Measurements from ENCODE around the gene DAO. TPM values are rescaled to one million over a fixed set of nuclear protein-coding genes. Genes with fewer than 3 reads are reported as not detected.

Gene DAO
- total and polyA plus RNA-seq, 7 experiments from 2014 or later: not detected

GRCh38 chr12:108835860-108836634, 43.8 kb upstream of the DAO start:
- peak overlapping the region in 1 of 9 donors; percentile 20 for H3K27ac Mint-ChIP-seq
- peaks cover 0 to 3% (median 0%) of the 10 kb centered on the region in 11 donors for H3K9me3 Mint-ChIP-seq
- ATAC-seq (no peak), DNase-seq (no peak)
- H3K36me3 Mint-ChIP-seq: peaks cover 0 to 46% (median 7%) of the 10 kb centered on the region in 5 donors
- intact Hi-C loops (cut with micrococcal nuclease): no loop called here
- Histone ChIP-seq H3K27ac (ENCODE audit: low read depth, low read length) (no peak overlapping the region), H3K9me3 (ENCODE audit: control insufficient read depth in 2 of 3, low read length in 3 of 3) (no peaks in the 10 kb centered on the region), H3K36me3 (ENCODE audit: control insufficient read depth in 2 of 3, insufficient read depth in 3 of 3, low read length in 3 of 3) (peaks cover 0 to 14% (median 0%) of the 10 kb centered on the region in 3 experiments), H3K27me3 (ENCODE audit: control insufficient read depth in 2 of 2, insufficient read depth in 2 of 2, low read length in 2 of 2) (no peaks in the 10 kb centered on the region), H3K4me1 (ENCODE audit: control insufficient read depth in 2 of 2, insufficient read depth in 2 of 2, low read length in 2 of 2) (peaks cover 18 to 23% of the 10 kb centered on the region in 2 donors), H3K4me3 (ENCODE audit: low read length) (no peak overlapping the region)
- peak overlapping the region in 3 of 10 donors; percentile 8 to 25 (median 23) for H3K4me3 Mint-ChIP-seq
- POLR2A ChIA-PET: interaction anchor here (1.0 kb wide), 1 partner anchor 16 kb away, joined by 3 read pairs; no protein-coding TSS in a partner anchor
- no peaks in the 10 kb centered on the region for H3K27me3 Mint-ChIP-seq
- H3K4me1 Mint-ChIP-seq: peaks cover 21 to 83% (median 33%) of the 10 kb centered on the region in 7 donors
- CTCF ChIA-PET: no interaction called here

DNA sequence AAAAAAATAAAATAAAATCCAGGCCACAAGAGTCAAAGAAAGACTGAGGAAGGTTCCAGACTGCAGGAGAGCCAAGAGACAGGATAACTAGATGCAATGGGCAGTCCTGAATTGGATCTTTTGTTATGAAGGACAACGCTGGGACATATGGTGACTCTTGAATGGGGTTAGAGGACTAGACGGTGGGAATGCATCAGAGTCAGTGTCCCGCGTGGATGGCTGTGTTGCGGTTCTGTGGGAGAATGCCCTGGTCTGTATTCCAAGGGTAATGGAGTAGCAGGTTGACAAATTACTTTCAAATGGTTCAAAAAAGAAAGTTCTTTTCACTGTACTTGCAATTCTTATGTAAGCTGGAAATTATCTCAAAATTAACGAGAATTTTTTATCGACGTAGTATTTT, 42.7 kb upstream of the DAO start:
- H3K4me1 ChIP-seq (ENCODE audit: control insufficient read depth in 2 of 2, insufficient read depth in 2 of 2, low read length in 2 of 2): peaks cover 18% of the 10 kb centered on the region in 2 donors
- ChIA-PET CTCF (no interaction called here), POLR2A (interaction anchor here (2.4 kb wide), 1 partner anchor 20 kb away, joined by 8 read pairs; the partner anchor contains the start of gene SSH1)
- H3K27ac Mint-ChIP-seq: peak overlapping the region in 5 of 9 donors; percentile 2 to 90 (median 46)
- intact Hi-C loops (cut with micrococcal nuclease): no loop called here
- peaks cover 0 to 3% (median 0%) of the 10 kb centered on the region in 11 donors for H3K9me3 Mint-ChIP-seq
- no peak overlapping the region for H3K27ac ChIP-seq (ENCODE audit: low read depth, low read length)
- no peak overlapping the region for H3K4me3 ChIP-seq (ENCODE audit: low read length)
- no peaks in the 10 kb centered on the region for H3K9me3 ChIP-seq (ENCODE audit: control insufficient read depth in 2 of 3, low read length in 3 of 3)
- peaks cover 0 to 37% (median 7%) of the 10 kb centered on the region in 5 donors for H3K36me3 Mint-ChIP-seq
- peak overlapping the region in 1 of 10 donors; percentile 47 for H3K4me3 Mint-ChIP-seq
- peaks cover 17 to 73% (median 30%) of the 10 kb centered on the region in 7 donors for H3K4me1 Mint-ChIP-seq
- H3K27me3 Mint-ChIP-seq: no peaks in the 10 kb centered on the region
- no peaks in the 10 kb centered on the region for H3K27me3 ChIP-seq (ENCODE audit: control insufficient read depth in 2 of 2, insufficient read depth in 2 of 2, low read length in 2 of 2)
- ATAC-seq (no peak), DNase-seq (no peak)
- peaks cover 0 to 13% (median 0%) of the 10 kb centered on the region in 3 experiments for H3K36me3 ChIP-seq (ENCODE audit: control insufficient read depth in 2 of 3, insufficient read depth in 3 of 3, low read length in 3 of 3)

DNA sequence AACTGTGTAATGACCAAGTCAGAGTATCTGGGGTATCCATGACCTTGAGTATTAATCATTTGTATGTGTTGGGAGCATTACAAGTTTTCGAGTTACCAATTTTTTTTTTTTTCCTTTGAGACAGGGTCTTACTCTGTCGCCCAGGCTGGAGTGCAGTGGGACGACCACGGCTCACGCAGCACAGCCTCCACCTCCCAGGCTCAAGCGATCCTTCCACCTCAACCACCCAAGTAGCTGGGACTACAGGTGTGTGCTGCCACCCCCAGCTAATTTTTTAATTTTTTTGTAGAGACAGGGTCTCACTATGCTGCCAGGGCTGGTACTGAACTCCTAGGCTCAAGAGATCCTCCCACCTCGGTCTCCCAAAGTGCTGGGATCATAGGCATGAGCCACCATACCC, 42.2 kb upstream of the DAO start:
- peaks cover 18% of the 10 kb centered on the region in 2 donors for H3K4me1 ChIP-seq (ENCODE audit: control insufficient read depth in 2 of 2, insufficient read depth in 2 of 2, low read length in 2 of 2)
- Mint-ChIP-seq H3K36me3 (peaks cover 0 to 35% (median 7%) of the 10 kb centered on the region in 5 donors), H3K4me3 (no peak overlapping the region), H3K9me3 (peaks cover 0 to 3% (median 0%) of the 10 kb centered on the region in 11 donors), H3K4me1 (peaks cover 17 to 68% (median 30%) of the 10 kb centered on the region in 7 donors), H3K27me3 (no peaks in the 10 kb centered on the region), H3K27ac (peak overlapping the region in 4 of 9 donors; percentile 21 to 90 (median 76))
- CTCF ChIA-PET: no interaction called here
- H3K4me3 ChIP-seq (ENCODE audit: low read length): no peak overlapping the region
- no peaks in the 10 kb centered on the region for H3K9me3 ChIP-seq (ENCODE audit: control insufficient read depth in 2 of 3, low read length in 3 of 3)
- POLR2A ChIA-PET: interaction anchor here (2.4 kb wide), 1 partner anchor 20 kb away, joined by 8 read pairs; the partner anchor contains the start of gene SSH1
- H3K36me3 ChIP-seq (ENCODE audit: control insufficient read depth in 2 of 3, insufficient read depth in 3 of 3, low read length in 3 of 3): peaks cover 0 to 11% (median 0%) of the 10 kb centered on the region in 3 experiments
- no peaks in the 10 kb centered on the region for H3K27me3 ChIP-seq (ENCODE audit: control insufficient read depth in 2 of 2, insufficient read depth in 2 of 2, low read length in 2 of 2)
- no peak overlapping the region for H3K27ac ChIP-seq (ENCODE audit: low read depth, low read length)
- intact Hi-C loops (cut with micrococcal nuclease): loop anchor here (1.0 to 2.0 kb wide), 3 partner anchors 19 to 208 kb away; partner anchors contain the start of gene SSH1 (in 2 of the 2)
- no peak for ATAC-seq
- no peak for DNase-seq

GRCh38 chr12:108838194-108839017, 41.5 kb upstream of the DAO start:
- Histone ChIP-seq H3K27ac (ENCODE audit: low read depth, low read length) (peak overlapping the region; percentile 10), H3K27me3 (ENCODE audit: control insufficient read depth in 2 of 2, insufficient read depth in 2 of 2, low read length in 2 of 2) (no peaks in the 10 kb centered on the region), H3K9me3 (ENCODE audit: control insufficient read depth in 2 of 3, low read length in 3 of 3) (no peaks in the 10 kb centered on the region), H3K36me3 (ENCODE audit: control insufficient read depth in 2 of 3, insufficient read depth in 3 of 3, low read length in 3 of 3) (peaks cover 0 to 17% (median 0%) of the 10 kb centered on the region in 3 experiments), H3K4me1 (ENCODE audit: control insufficient read depth in 2 of 2, insufficient read depth in 2 of 2, low read length in 2 of 2) (peaks cover 18% of the 10 kb centered on the region in 2 donors), H3K4me3 (ENCODE audit: low read length) (no peak overlapping the region)
- no peaks in the 10 kb centered on the region for H3K27me3 Mint-ChIP-seq
- H3K9me3 Mint-ChIP-seq: peaks cover 0 to 3% (median 0%) of the 10 kb centered on the region in 11 donors
- H3K27ac Mint-ChIP-seq: peak overlapping the region; percentile 9 to 90 (median 63)
- DNase-seq (peak in 2 of 9 donors; percentile 32 to 73), ATAC-seq (peak; percentile 93)
- H3K4me3 Mint-ChIP-seq: peak overlapping the region in 9 of 10 donors; percentile 16 to 76 (median 50)
- ChIA-PET CTCF (interaction anchor here (0.6 kb wide), 1 partner anchor 27 kb away, joined by 3 read pairs; no protein-coding TSS in a partner anchor), POLR2A (interaction anchor here (2.4 kb wide), 1 partner anchor 19 kb away, joined by 8 read pairs; the partner anchor contains the start of gene SSH1)
- H3K36me3 Mint-ChIP-seq: peaks cover 0 to 33% (median 7%) of the 10 kb centered on the region in 5 donors
- intact Hi-C loops (cut with micrococcal nuclease): loop anchor here (1.0 to 2.0 kb wide), 3 partner anchors 18 to 209 kb away; partner anchors contain the start of gene SSH1 (in 2 of the 2)
- H3K4me1 Mint-ChIP-seq: peaks cover 17 to 63% (median 30%) of the 10 kb centered on the region in 7 donors

GRCh38 chr12:108839018-108839889, 40.6 kb upstream of the DAO start:
- CTCF ChIA-PET: interaction anchor here (0.6 kb wide), 1 partner anchor 26 kb away, joined by 3 read pairs; no protein-coding TSS in a partner anchor
- no peak for ATAC-seq
- peak overlapping the region in 7 of 10 donors; percentile 16 to 76 (median 48) for H3K4me3 Mint-ChIP-seq

More at GRCh38 chr12:108839018-108839889, 40.6 kb upstream of the DAO start:
- DNase-seq: no peak
- no peaks in the 10 kb centered on the region for H3K9me3 ChIP-seq (ENCODE audit: control insufficient read depth in 2 of 3, low read length in 3 of 3)
- H3K4me1 Mint-ChIP-seq: peaks cover 14 to 56% (median 25%) of the 10 kb centered on the region in 7 donors
- POLR2A ChIA-PET: interaction anchor here (2.4 kb wide), 1 partner anchor 18 kb away, joined by 8 read pairs; the partner anchor contains the start of gene SSH1
- H3K4me1 ChIP-seq (ENCODE audit: control insufficient read depth in 2 of 2, insufficient read depth in 2 of 2, low read length in 2 of 2): peaks cover 18% of the 10 kb centered on the region in 2 donors
- H3K36me3 Mint-ChIP-seq: peaks cover 0 to 27% (median 10%) of the 10 kb centered on the region in 5 donors
- no peak overlapping the region for H3K4me3 ChIP-seq (ENCODE audit: low read length)
- no peak overlapping the region for H3K27ac ChIP-seq (ENCODE audit: low read depth, low read length)
- H3K36me3 ChIP-seq (ENCODE audit: control insufficient read depth in 2 of 3, insufficient read depth in 3 of 3, low read length in 3 of 3): peaks cover 0 to 17% (median under 1%) of the 10 kb centered on the region in 3 experiments
- H3K27me3 Mint-ChIP-seq: no peaks in the 10 kb centered on the region
- H3K27ac Mint-ChIP-seq: peak overlapping the region in 8 of 9 donors; percentile 9 to 90 (median 64)
- H3K9me3 Mint-ChIP-seq: peaks cover 0 to 3% (median 0%) of the 10 kb centered on the region in 11 donors
- intact Hi-C loops (cut with micrococcal nuclease): loop anchor here in 1 of 2 donors (2.0 kb wide), 1 partner anchor 18 kb away; the partner anchor contains the start of gene SSH1
- no peaks in the 10 kb centered on the region for H3K27me3 ChIP-seq (ENCODE audit: control insufficient read depth in 2 of 2, insufficient read depth in 2 of 2, low read length in 2 of 2)

All from naive thymus-derived CD4-positive, alpha-beta T cell (primary cell).